GM19372 (cell line): Measurements from ENCODE around the gene TPP2.
A peak's percentile ranks its signal among the peaks of the same experiment; 100 is the strongest.

ENCODE experiments used
- ATAC-seq: cut with Tn5 transposase; IDR thresholded peaks from one replicate; pipeline ENCODE4 v1.9.1; 2021; ENCODE audit warnings: mild to moderate bottlenecking, low read depth, moderate library complexity; ENCODE audit not compliant: unreplicated experiment

TPP2 gene

GRCh38 chr13:102596147-102597028 lies at the start of gene TPP2:
Gene TPP2, plus strand, starts transcription at chr13:102596986. Its CDS starts 53 bp downstream, at chr13:102597039.
- ATAC-seq = peak; percentile 74

- ATAC-seq = no peak
Observed at GRCh38 chr13:102548811-102549210, 48.0 kb upstream of the TPP2 start.

- no peak for ATAC-seq
Observed at GRCh38 chr13:102550507-102550906, 46.3 kb upstream of the TPP2 start.

- ATAC-seq = peak; percentile 74
Observed at GRCh38 chr13:102555914-102556553, 40.8 kb upstream of the TPP2 start.

GRCh38 chr13:102556806-102557205 lies 40.0 kb upstream of the TPP2 start:
- no peak for ATAC-seq

GRCh38 chr13:102558029-102558428 lies 38.8 kb upstream of the TPP2 start:
- ATAC-seq = no peak

- no peak for ATAC-seq
Observed at GRCh38 chr13:102561933-102562332, 34.9 kb upstream of the TPP2 start.

- ATAC-seq = no peak
Observed at GRCh38 chr13:102563267-102563666, 33.5 kb upstream of the TPP2 start.

- no peak for ATAC-seq
Observed at GRCh38 chr13:102564564-102564963, 32.2 kb upstream of the TPP2 start.

GRCh38 chr13:102566513-102566912 lies 30.3 kb upstream of the TPP2 start:
- no peak for ATAC-seq

- no peak for ATAC-seq
Observed at GRCh38 chr13:102567857-102568256, 28.9 kb upstream of the TPP2 start.

GRCh38 chr13:102569488-102569887 lies 27.3 kb upstream of the TPP2 start:
- no peak for ATAC-seq

GRCh38 chr13:102571075-102571474 lies 25.7 kb upstream of the TPP2 start:
- ATAC-seq = no peak

- ATAC-seq = no peak
Observed at GRCh38 chr13:102572323-102572722, 24.5 kb upstream of the TPP2 start.

GRCh38 chr13:102580552-102581169 lies 16.1 kb upstream of the TPP2 start:
- ATAC-seq = peak; percentile 64

- no peak for ATAC-seq
Observed at GRCh38 chr13:102582256-102582655, 14.5 kb upstream of the TPP2 start.

- peak; percentile 66 for ATAC-seq
Observed at GRCh38 chr13:102584434-102584833, 12.4 kb upstream of the TPP2 start.

GRCh38 chr13:102586615-102587014 lies 10.2 kb upstream of the TPP2 start:
- no peak for ATAC-seq

- ATAC-seq = no peak
Observed at GRCh38 chr13:102587916-102588315, 8.9 kb upstream of the TPP2 start.

GRCh38 chr13:102589301-102589822 lies 7.4 kb upstream of the TPP2 start:
- ATAC-seq = no peak
